ENCODE results near the gene TOM1.

The TOM1 gene

GRCh38 chr22:35288116-35288515 lies 11.6 kb upstream of the TOM1 start:
- Histone ChIP-seq H3K36me3 (ENCODE audit: insufficient read depth) (peaks cover 3% of the 10 kb centered on the region; the same call in 1 of the 2 replicates), H3K79me2 (ENCODE audit: insufficient read depth, low read depth) (no peaks in the 10 kb centered on the region)

GRCh38 chr22:35292786-35293185 lies 6.9 kb upstream of the TOM1 start:
- Histone ChIP-seq H3K36me3 (ENCODE audit: insufficient read depth) (peaks cover 3% of the 10 kb centered on the region; the same call in 1 of the 2 replicates), H3K9ac (no peak overlapping the region), H3K4me1 (ENCODE audit: low read depth, poor library complexity, severe bottlenecking) (no peaks in the 10 kb centered on the region), H3K27me3 (ENCODE audit: insufficient read depth, low read depth) (no peaks in the 10 kb centered on the region), H2AFZ (ENCODE audit: low read depth) (no peak overlapping the region), H4K20me1 (ENCODE audit: insufficient read depth) (no peaks in the 10 kb centered on the region), H3K79me2 (ENCODE audit: insufficient read depth, low read depth) (no peaks in the 10 kb centered on the region), H3K4me3 (IDR thresholded peaks at IDR 0.05; ENCODE audit: insufficient read depth, low read depth, low read length) (no peak overlapping the region), H3K27ac (no peak overlapping the region), H3K4me2 (no peak overlapping the region)
- no peak for TF ChIP-seq CTCF (conservative IDR thresholded peaks at IDR 0.05; ENCODE audit: low read depth, low read length)

More at GRCh38 chr22:35288116-35288515, 11.6 kb upstream of the TOM1 start:
- no peak for TF ChIP-seq CTCF (conservative IDR thresholded peaks at IDR 0.05; ENCODE audit: low read depth, low read length)
- H3K4me2 ChIP-seq = no peak overlapping the region
- H3K9ac ChIP-seq = no peak overlapping the region
- H2AFZ ChIP-seq (ENCODE audit: low read depth) = no peak overlapping the region
- H3K4me3 ChIP-seq (IDR thresholded peaks at IDR 0.05; ENCODE audit: insufficient read depth, low read depth, low read length) = no peak overlapping the region
- no peaks in the 10 kb centered on the region for H3K4me1 ChIP-seq (ENCODE audit: low read depth, poor library complexity, severe bottlenecking)
- no peaks in the 10 kb centered on the region for H3K27me3 ChIP-seq (ENCODE audit: insufficient read depth, low read depth)
- H4K20me1 ChIP-seq (ENCODE audit: insufficient read depth) = no peaks in the 10 kb centered on the region
- no peak overlapping the region for H3K27ac ChIP-seq

- Histone ChIP-seq H3K4me1 (ENCODE audit: low read depth, poor library complexity, severe bottlenecking) (peaks cover 20% of the 10 kb centered on the region), H3K4me3 (IDR thresholded peaks at IDR 0.05; ENCODE audit: insufficient read depth, low read depth, low read length) (no peak overlapping the region), H3K79me2 (ENCODE audit: insufficient read depth, low read depth) (no peaks in the 10 kb centered on the region), H3K9ac (no peak overlapping the region), H3K4me2 (no peak overlapping the region), H3K27me3 (ENCODE audit: insufficient read depth, low read depth) (no peaks in the 10 kb centered on the region), H3K36me3 (ENCODE audit: insufficient read depth) (no peaks in the 10 kb centered on the region), H3K27ac (no peak overlapping the region), H2AFZ (ENCODE audit: low read depth) (no peak overlapping the region), H4K20me1 (ENCODE audit: insufficient read depth) (no peaks in the 10 kb centered on the region)
- TF ChIP-seq CTCF (conservative IDR thresholded peaks at IDR 0.05; ENCODE audit: low read depth, low read length) = no peak
Observed at GRCh38 chr22:35296051-35296450, 3.6 kb upstream of the TOM1 start.

GRCh38 chr22:35299217-35299672 lies 449 bp upstream of the TOM1 start:
- no peak for TF ChIP-seq CTCF (conservative IDR thresholded peaks at IDR 0.05; ENCODE audit: low read depth, low read length)
- Histone ChIP-seq H2AFZ (ENCODE audit: low read depth) (peak overlapping the region; percentile 73; the same call in 1 of the 2 replicates), H4K20me1 (ENCODE audit: insufficient read depth) (no peaks in the 10 kb centered on the region)

More at GRCh38 chr22:35299217-35299672, 449 bp upstream of the TOM1 start:
- Histone ChIP-seq H3K4me2 (peak overlapping the region; percentile 70), H3K27me3 (ENCODE audit: insufficient read depth, low read depth) (no peaks in the 10 kb centered on the region), H3K4me1 (ENCODE audit: low read depth, poor library complexity, severe bottlenecking) (peaks cover 23% of the 10 kb centered on the region), H3K27ac (peak overlapping the region; percentile 40), H3K4me3 (IDR thresholded peaks at IDR 0.05; ENCODE audit: insufficient read depth, low read depth, low read length) (no peak overlapping the region), H3K36me3 (ENCODE audit: insufficient read depth) (no peaks in the 10 kb centered on the region), H3K9ac (peak overlapping the region; percentile 56; the same call in 1 of the 2 replicates), H3K79me2 (ENCODE audit: insufficient read depth, low read depth) (no peaks in the 10 kb centered on the region)
